Caco-2 (cell line): ENCODE results near the gene FHAD1. TPM values are rescaled to one million over a fixed set of nuclear protein-coding genes. Genes with fewer than 3 reads are reported as not detected.

Source experiments
- BruUV-seq: library from RNA; stranded (reverse); fragments of 400-500 nt; replicated peaks from 2 replicates; lab custom pipeline; 2021; lab: Mats Ljungman, UMichigan
- CTCF ChIA-PET: fragments of 300-600 bp; sonication (Branson Sonifier 250); formaldehyde crosslinking; loops from one replicate; lab custom pipeline; 2022; ENCODE audit warnings: antibody characterized with exemption; lab: Charles Lee
- POLR2A ChIA-PET: fragments of 300-600 bp; sonication (Branson Sonifier 250); formaldehyde crosslinking; loops from one replicate; lab custom pipeline; 2022; ENCODE audit warnings: antibody characterized with exemption; lab: Charles Lee
- DNase-seq, 2 experiments: peaks; one replicate each; pipeline versions ENCODE4 v3.0.0 to v3.0.0-alpha.2; 2020 to 2022
- H3K27me3 ChIP-seq: replicated peaks from 2 replicates; pipeline ENCODE4 v1.6.0; 2011; ENCODE audit warnings: low read length; ENCODE audit not compliant: control insufficient read depth, insufficient read depth
- H3K36me3 ChIP-seq: 2 replicates; pipeline ENCODE4 v1.5.1; 2011; ENCODE audit warnings: low read length; ENCODE audit not compliant: control insufficient read depth, insufficient read depth
- H3K4me1 ChIP-seq: fragments of 250-450 bp; sonication (Bioruptor Pico); 2 replicates; pipeline ENCODE4 v1.5.1; 2020; ENCODE audit warnings: mild to moderate bottlenecking
- H3K4me3 ChIP-seq: 2 replicates; pipeline ENCODE4 v1.5.1; 2011; ENCODE audit warnings: low read depth, mild to moderate bottlenecking, control low read depth, low read length
- H3K9me3 ChIP-seq: fragments of 250-450 bp; sonication (Bioruptor Pico); 2 replicates; pipeline ENCODE4 v1.5.1; 2020; ENCODE audit warnings: mild to moderate bottlenecking, moderate library complexity
- H3K27ac Mint-ChIP-seq: one replicate; pipeline ENCODE4 v1.8.0; 2022; ENCODE audit warnings: mixed read lengths; ENCODE audit not compliant: unreplicated experiment
- H3K27me3 Mint-ChIP-seq: one replicate; pipeline ENCODE4 v1.8.0; 2022; ENCODE audit warnings: mixed read lengths; ENCODE audit not compliant: insufficient read depth, unreplicated experiment
- H3K36me3 Mint-ChIP-seq: one replicate; pipeline ENCODE4 v1.8.0; 2022; ENCODE audit warnings: mild to moderate bottlenecking, mixed read lengths; ENCODE audit not compliant: insufficient read depth, unreplicated experiment
- H3K4me1 Mint-ChIP-seq: one replicate; pipeline ENCODE4 v1.8.0; 2022; ENCODE audit warnings: low read depth, mixed read lengths; ENCODE audit not compliant: unreplicated experiment
- H3K4me3 Mint-ChIP-seq: one replicate; pipeline ENCODE4 v1.8.0; 2022; ENCODE audit warnings: mild to moderate bottlenecking, moderate library complexity, mixed read lengths; ENCODE audit not compliant: unreplicated experiment
- H3K9me3 Mint-ChIP-seq: one replicate; pipeline ENCODE4 v1.8.0; 2022; ENCODE audit warnings: mixed read lengths; ENCODE audit not compliant: unreplicated experiment
- CTCF ChIP-seq, 2 experiments: fragments of 200-600 bp in 1 of 2; IDR thresholded peaks; 1 replicate in 1 of 2; 2 replicates in 1 of 2; pipeline versions ENCODE4 v1.5.1 to v1.8.0; 2011 to 2022; ENCODE audit warnings: antibody characterized with exemption in 1 of 2, control low read depth in 1 of 2, inconsistent platforms in 1 of 2, low read depth in 1 of 2, low read length in 1 of 2, mild to moderate bottlenecking in 1 of 2, moderate library complexity in 1 of 2; ENCODE audit not compliant: insufficient read depth in 1 of 2, severe bottlenecking in 1 of 2, unreplicated experiment in 1 of 2
- intact Hi-C: fragments of 100-400 bp; cut with micrococcal nuclease; formaldehyde crosslinking; loops from one replicate; pipeline ENCODE4 v1.10.0; 2022; ENCODE audit not compliant: unreplicated experiment
- total RNA-seq: library from RNA; stranded (reverse); gene quantifications from 2 replicates; pipeline ENCODE4 v1.2.3, GENCODE V29; 2022

Gene FHAD1
- total RNA-seq, 1 experiment from 2014 or later: 0.18 TPM

GRCh38 chr1:15212216-15212953 is 34.6 kb upstream of the FHAD1 start:
- no peaks in the 10 kb centered on the region for H3K9me3 Mint-ChIP-seq
- CTCF ChIA-PET: no interaction called here
- no peak overlapping the region for H3K4me3 ChIP-seq
- H3K27me3 Mint-ChIP-seq: no peaks in the 10 kb centered on the region
- no peak for DNase-seq
- H3K4me1 ChIP-seq: no peaks in the 10 kb centered on the region
- intact Hi-C loops: no loop called here
- POLR2A ChIA-PET: no interaction called here
- no peak overlapping the region for H3K27ac Mint-ChIP-seq
- H3K4me1 Mint-ChIP-seq: peaks cover 8% of the 10 kb centered on the region
- no TSS peak for BruUV-seq
- no peaks in the 10 kb centered on the region for H3K27me3 ChIP-seq
- no peaks in the 10 kb centered on the region; the same call in 1 of the 2 replicates for H3K36me3 ChIP-seq
- no peaks in the 10 kb centered on the region for H3K9me3 ChIP-seq
- no peak for TF ChIP-seq CTCF (IDR thresholded peaks at IDR 0.05; ENCODE audit: insufficient read depth in 1 of 2, low read depth in 1 of 2, low read length in 1 of 2, severe bottlenecking in 1 of 2, unreplicated experiment in 1 of 2)
- H3K36me3 Mint-ChIP-seq: peaks cover 30% of the 10 kb centered on the region
- no peak overlapping the region for H3K4me3 Mint-ChIP-seq

GRCh38 chr1:15212954-15213291 is 34.1 kb upstream of the FHAD1 start:
- no peak for TF ChIP-seq CTCF (IDR thresholded peaks at IDR 0.05; ENCODE audit: insufficient read depth in 1 of 2, low read depth in 1 of 2, low read length in 1 of 2, severe bottlenecking in 1 of 2, unreplicated experiment in 1 of 2)
- H3K4me3 Mint-ChIP-seq: no peak overlapping the region
- peaks cover 2% of the 10 kb centered on the region for H3K4me1 Mint-ChIP-seq
- H3K4me3 ChIP-seq: no peak overlapping the region
- no peaks in the 10 kb centered on the region for H3K27me3 Mint-ChIP-seq
- no peaks in the 10 kb centered on the region for H3K4me1 ChIP-seq
- ChIA-PET POLR2A (no interaction called here), CTCF (no interaction called here)
- no peaks in the 10 kb centered on the region for H3K27me3 ChIP-seq
- intact Hi-C loops: no loop called here
- H3K9me3 Mint-ChIP-seq: no peaks in the 10 kb centered on the region
- no peaks in the 10 kb centered on the region; the same call in 1 of the 2 replicates for H3K36me3 ChIP-seq
- H3K9me3 ChIP-seq: no peaks in the 10 kb centered on the region
- no peak overlapping the region for H3K27ac Mint-ChIP-seq
- no peak for DNase-seq
- no TSS peak for BruUV-seq
- H3K36me3 Mint-ChIP-seq: peaks cover 24% of the 10 kb centered on the region

- Mint-ChIP-seq H3K9me3 (no peaks in the 10 kb centered on the region), H3K27me3 (no peaks in the 10 kb centered on the region), H3K4me3 (no peak overlapping the region), H3K36me3 (peaks cover 20% of the 10 kb centered on the region), H3K27ac (no peak overlapping the region), H3K4me1 (no peaks in the 10 kb centered on the region)
- no peak for TF ChIP-seq CTCF (IDR thresholded peaks at IDR 0.05; ENCODE audit: insufficient read depth in 1 of 2, low read depth in 1 of 2, low read length in 1 of 2, severe bottlenecking in 1 of 2, unreplicated experiment in 1 of 2)
- POLR2A ChIA-PET: no interaction called here
- DNase-seq: no peak
- CTCF ChIA-PET: no interaction called here
- no peaks in the 10 kb centered on the region for H3K27me3 ChIP-seq
- H3K36me3 ChIP-seq: no peaks in the 10 kb centered on the region; the same call in 1 of the 2 replicates
- H3K4me3 ChIP-seq: no peak overlapping the region
- BruUV-seq: no TSS peak
- H3K9me3 ChIP-seq: no peaks in the 10 kb centered on the region
- intact Hi-C loops: no loop called here
- H3K4me1 ChIP-seq: no peaks in the 10 kb centered on the region
These were observed 33.6 kb upstream of the FHAD1 start for GRCh38 chr1:15213341-15213821.
